Upper lobe of left lung (tissue), 6 donors: ENCODE measurements around the gene C3orf49. TPM values are rescaled to one million over a fixed set of nuclear protein-coding genes. Genes with fewer than 3 reads are reported as not detected.

Experiments
- ATAC-seq, 2 donors: fragments of 200-7000 bp; cut with Tn5 transposase; one replicate each; pipeline ENCODE4 v1.9.1; 2022; ENCODE audit warnings: mild to moderate bottlenecking in 2 of 2, moderate library complexity in 2 of 2; ENCODE audit not compliant: low FRiP score in 2 of 2
- DNase-seq, 2 donors: peaks; one replicate each; pipeline ENCODE4 v3.0.0-alpha.2; 2019 to 2020
- H3K27ac ChIP-seq, 4 donors: fragments of 200-600 bp; sonication (generic); one replicate each; pipeline ENCODE4 v1.5.1; 2016 to 2019
- H3K27me3 ChIP-seq, 4 donors: fragments of 200-600 bp; sonication (generic); one replicate each; pipeline ENCODE4 v1.5.1; 2017 to 2019
- H3K36me3 ChIP-seq, 4 donors: fragments of 200-600 bp; sonication (generic); one replicate each; pipeline ENCODE4 v1.5.1; 2016 to 2019
- H3K4me1 ChIP-seq, 4 donors: fragments of 200-600 bp; sonication (generic); one replicate each; pipeline ENCODE4 v1.5.1; 2018 to 2019
- H3K4me3 ChIP-seq, 4 donors: fragments of 200-600 bp; sonication (generic); one replicate each; pipeline ENCODE4 v1.5.1; 2017 to 2019; ENCODE audit warnings: mild to moderate bottlenecking in 2 of 4, moderate library complexity in 1 of 4
- H3K9me3 ChIP-seq, 4 donors: fragments of 200-600 bp; sonication (generic); one replicate each; pipeline ENCODE4 v1.5.1; 2018 to 2019
- EP300 ChIP-seq, 4 donors: sonication (generic); formaldehyde crosslinking; IDR thresholded peaks; one replicate each; pipeline ENCODE4 v1.5.1; 2017; ENCODE audit warnings: antibody characterized with exemption in 4 of 4, control low read depth in 2 of 4
- POLR2A ChIP-seq, 4 donors: fragments of 450-650 bp; IDR thresholded peaks; one replicate each; pipeline ENCODE4 v1.5.1; 2016 to 2017; ENCODE audit warnings: antibody characterized with exemption in 4 of 4, mild to moderate bottlenecking in 2 of 4
- POLR2AphosphoS5 ChIP-seq, 2 donors: sonication (generic); formaldehyde crosslinking; IDR thresholded peaks; one replicate each; pipeline ENCODE4 v1.5.1; 2017; ENCODE audit warnings: antibody characterized with exemption in 2 of 2
- WGBS, 2 donors: methylation state at CpG; one replicate each; pipeline ENCODE4 v1.1.5; 2017 to 2018; 5-methylcytosine and 5-hydroxymethylcytosine counted together
- total RNA-seq, 6 donors: library from RNA; depleted of rRNA in 4 of 6; stranded (reverse); fragments of >200 nt in 4 of 6; gene quantifications; one replicate each; pipeline versions ENCODE4 v1.1.0 to v1.2.1, GENCODE V29; 2016 to 2021
- TF ChIP-seq, protein P1 (sequence below), 6 experiments: fragments of 450-650 bp in 4 of 6; fragments of 200-600 bp in 2 of 6; sonication (generic) in 2 of 6; IDR thresholded peaks; one replicate each; pipeline ENCODE4 v1.5.1; 2016 to 2019; ENCODE audit warnings: antibody characterized with exemption in 6 of 6
- donor health status: DM: no; HTN: no; CAD: no; lungs with moderate emphysema.
- donor health status: DM: no; HTN: yes; CAD: no; lungs with severe emphysema.

C3orf49 gene
- total RNA-seq, 6 donors from 2014 or later = not detected

DNA sequence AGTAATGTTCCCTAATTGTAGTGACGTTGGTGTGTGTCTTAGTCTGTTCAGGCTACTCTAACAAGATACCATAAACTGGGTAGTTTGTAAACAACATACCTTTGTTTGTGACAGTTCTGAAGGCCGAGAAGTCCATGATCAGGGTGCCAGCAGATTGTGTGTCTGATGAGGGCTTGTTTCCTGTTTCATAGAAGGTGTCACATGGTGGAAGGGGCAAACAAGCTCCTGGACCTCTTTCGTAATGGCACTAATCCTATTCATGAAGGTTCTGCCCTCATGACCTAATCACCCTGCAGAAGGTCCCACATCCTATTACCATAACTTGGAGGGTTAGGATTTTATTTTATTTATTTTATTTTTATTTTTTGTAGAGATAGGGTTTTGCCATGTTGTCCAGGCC, 55.7 kb downstream of the C3orf49 start:
- DNase-seq (no peak), ATAC-seq (no peak)
- TF ChIP-seq POLR2AphosphoS5 (IDR thresholded peaks at IDR 0.05) (no peak), EP300 (IDR thresholded peaks at IDR 0.05) (no peak), POLR2A (IDR thresholded peaks at IDR 0.05) (no peak)
- TF ChIP-seq, protein P1, sequence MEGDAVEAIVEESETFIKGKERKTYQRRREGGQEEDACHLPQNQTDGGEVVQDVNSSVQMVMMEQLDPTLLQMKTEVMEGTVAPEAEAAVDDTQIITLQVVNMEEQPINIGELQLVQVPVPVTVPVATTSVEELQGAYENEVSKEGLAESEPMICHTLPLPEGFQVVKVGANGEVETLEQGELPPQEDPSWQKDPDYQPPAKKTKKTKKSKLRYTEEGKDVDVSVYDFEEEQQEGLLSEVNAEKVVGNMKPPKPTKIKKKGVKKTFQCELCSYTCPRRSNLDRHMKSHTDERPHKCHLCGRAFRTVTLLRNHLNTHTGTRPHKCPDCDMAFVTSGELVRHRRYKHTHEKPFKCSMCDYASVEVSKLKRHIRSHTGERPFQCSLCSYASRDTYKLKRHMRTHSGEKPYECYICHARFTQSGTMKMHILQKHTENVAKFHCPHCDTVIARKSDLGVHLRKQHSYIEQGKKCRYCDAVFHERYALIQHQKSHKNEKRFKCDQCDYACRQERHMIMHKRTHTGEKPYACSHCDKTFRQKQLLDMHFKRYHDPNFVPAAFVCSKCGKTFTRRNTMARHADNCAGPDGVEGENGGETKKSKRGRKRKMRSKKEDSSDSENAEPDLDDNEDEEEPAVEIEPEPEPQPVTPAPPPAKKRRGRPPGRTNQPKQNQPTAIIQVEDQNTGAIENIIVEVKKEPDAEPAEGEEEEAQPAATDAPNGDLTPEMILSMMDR (IDR thresholded peaks at IDR 0.05) = no peak

DNA sequence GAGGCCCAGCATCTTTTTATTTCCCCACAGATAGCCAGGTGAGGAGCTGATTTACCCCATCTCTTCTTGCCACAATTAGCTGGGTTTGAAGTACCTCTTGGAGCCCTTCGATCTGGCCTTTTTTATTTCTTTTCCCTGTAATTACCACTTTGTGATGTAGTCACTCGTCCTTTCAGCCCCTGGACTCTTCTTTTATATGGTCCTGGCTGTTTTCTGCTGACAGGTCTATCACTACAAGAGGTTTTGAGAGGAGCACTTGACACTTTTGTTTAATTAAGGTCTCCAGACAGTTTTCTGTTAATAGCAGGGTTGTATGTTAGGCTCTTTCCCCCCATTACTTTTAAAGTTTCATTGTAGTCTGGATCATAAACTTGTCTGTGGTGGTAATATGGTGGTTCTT, 56.4 kb downstream of the C3orf49 start:
- Histone ChIP-seq H3K36me3 (no peaks in the 10 kb centered on the region), H3K4me1 (peaks cover 0 to 25% (median 2%) of the 10 kb centered on the region in 4 donors), H3K27ac (no peak overlapping the region), H3K27me3 (no peaks in the 10 kb centered on the region), H3K9me3 (no peaks in the 10 kb centered on the region), H3K4me3 (no peak overlapping the region)
- DNase-seq = no peak
- TF ChIP-seq EP300 (IDR thresholded peaks at IDR 0.05) (no peak), POLR2A (IDR thresholded peaks at IDR 0.05) (no peak), POLR2AphosphoS5 (IDR thresholded peaks at IDR 0.05) (no peak)
- TF ChIP-seq, protein P1 (IDR thresholded peaks at IDR 0.05) = no peak
- ATAC-seq = no peak
- 66 to 81% methylated on average over 2 of the region's 2 CpGs for WGBS, 2 donors

More for the DNA sequence above, 55.7 kb downstream of the C3orf49 start:
- Histone ChIP-seq H3K4me1 (peaks cover 0 to 25% (median 2%) of the 10 kb centered on the region in 4 donors), H3K4me3 (no peak overlapping the region), H3K9me3 (no peaks in the 10 kb centered on the region), H3K27ac (no peak overlapping the region), H3K36me3 (no peaks in the 10 kb centered on the region), H3K27me3 (no peaks in the 10 kb centered on the region)
- WGBS, 2 donors = 67 to 75% methylated on average over 3 of the region's 3 CpGs

DNA sequence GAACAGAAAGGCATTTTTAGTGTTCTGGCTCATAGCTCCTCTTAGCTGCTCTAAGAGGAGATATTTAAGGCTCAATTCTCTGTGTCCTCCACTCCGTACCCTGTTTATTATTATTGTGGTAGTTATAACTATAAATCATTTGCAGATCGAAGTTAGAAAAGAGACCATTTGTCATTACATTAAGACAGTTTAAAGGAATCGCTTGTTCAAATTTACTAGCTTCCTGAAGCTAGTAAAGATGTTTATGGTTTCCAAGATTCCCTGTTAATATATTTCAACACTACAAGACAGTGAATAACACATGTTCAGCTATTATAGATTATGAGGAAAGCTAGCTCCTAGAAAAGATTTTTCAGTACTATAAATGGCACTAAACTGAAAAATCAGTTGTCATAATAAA, 57.2 kb downstream of the C3orf49 start:
- no peak overlapping the region for H3K27ac ChIP-seq
- H3K4me3 ChIP-seq = no peak overlapping the region
- H3K9me3 ChIP-seq = no peaks in the 10 kb centered on the region
- TF ChIP-seq POLR2AphosphoS5 (IDR thresholded peaks at IDR 0.05) (no peak), POLR2A (IDR thresholded peaks at IDR 0.05) (no peak), EP300 (IDR thresholded peaks at IDR 0.05) (no peak)
- TF ChIP-seq, protein P1 (IDR thresholded peaks at IDR 0.05) = no peak
- no peak for ATAC-seq
- no peaks in the 10 kb centered on the region for H3K27me3 ChIP-seq
- no peak for DNase-seq
- 61 to 73% methylated on average over 3 of the region's 3 CpGs for WGBS, 2 donors
- no peaks in the 10 kb centered on the region for H3K36me3 ChIP-seq
- H3K4me1 ChIP-seq = peaks cover 0 to 25% (median 2%) of the 10 kb centered on the region in 4 donors

DNA sequence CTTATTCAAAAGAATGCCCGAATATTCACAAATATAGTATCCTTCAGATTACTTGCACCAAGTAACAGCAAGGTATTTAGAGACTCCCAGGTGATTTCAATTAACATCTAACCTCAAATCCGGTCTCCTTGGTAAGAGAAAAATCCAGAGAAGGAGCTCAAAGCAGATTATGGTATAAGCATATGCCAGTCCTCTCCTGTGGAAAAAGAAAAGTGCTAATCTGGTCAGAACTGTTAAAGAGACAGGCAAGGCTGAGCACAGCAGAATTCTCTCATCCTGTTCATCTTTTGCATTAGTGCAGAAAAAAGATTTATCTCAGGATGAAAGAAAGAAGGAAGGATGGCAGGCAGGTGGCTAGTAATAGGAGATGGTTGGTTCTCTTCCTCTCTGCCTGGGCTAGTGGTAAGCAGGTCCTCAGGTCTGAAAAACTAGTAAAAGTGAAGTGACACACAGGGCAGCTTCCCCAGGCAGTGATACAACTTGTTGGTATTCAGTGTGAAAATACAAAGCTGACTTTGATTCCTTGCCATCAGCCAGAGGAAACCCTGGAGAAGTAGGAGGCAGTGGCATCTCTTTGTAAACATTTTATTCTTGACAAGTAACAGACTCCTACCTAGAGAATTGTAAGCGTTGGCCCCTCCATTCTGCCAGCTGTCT, 58.8 kb downstream of the C3orf49 start:
- Histone ChIP-seq H3K4me3 (no peak overlapping the region), H3K27me3 (no peaks in the 10 kb centered on the region), H3K27ac (no peak overlapping the region), H3K36me3 (no peaks in the 10 kb centered on the region), H3K9me3 (no peaks in the 10 kb centered on the region), H3K4me1 (peaks cover 0 to 20% (median 2%) of the 10 kb centered on the region in 4 donors)
- WGBS, 2 donors = 80 to 81% methylated on average over 3 of the region's 3 CpGs
- DNase-seq = no peak
- TF ChIP-seq EP300 (IDR thresholded peaks at IDR 0.05) (no peak), POLR2A (IDR thresholded peaks at IDR 0.05) (no peak), POLR2AphosphoS5 (IDR thresholded peaks at IDR 0.05) (no peak)
- TF ChIP-seq, protein P1 (IDR thresholded peaks at IDR 0.05) = no peak
- ATAC-seq = no peak
